Activated CD8-positive, alpha-beta memory T cell treated with anti-CD3 and anti-CD28 coated beads, Interleukin-2, amount 50 U/mL, for 1 hour (primary cell): ENCODE results near the gene OR51A4.
"Not testable (repeated sequence)": the region's sequence is repeated elsewhere in the genome, so short reads cannot be mapped to it uniquely, and the experiment has no call there.

Experiments
- DNase-seq: peaks from one replicate; pipeline ENCODE4 v3.0.0-alpha.2; 2020; ENCODE audit errors: extremely low read depth

OR51A4 gene, protein sequence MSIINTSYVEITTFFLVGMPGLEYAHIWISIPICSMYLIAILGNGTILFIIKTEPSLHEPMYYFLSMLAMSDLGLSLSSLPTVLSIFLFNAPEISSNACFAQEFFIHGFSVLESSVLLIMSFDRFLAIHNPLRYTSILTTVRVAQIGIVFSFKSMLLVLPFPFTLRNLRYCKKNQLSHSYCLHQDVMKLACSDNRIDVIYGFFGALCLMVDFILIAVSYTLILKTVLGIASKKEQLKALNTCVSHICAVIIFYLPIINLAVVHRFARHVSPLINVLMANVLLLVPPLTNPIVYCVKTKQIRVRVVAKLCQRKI

GRCh38 chr11:4947505-4947904 is at the start of gene OR51A4:
OR51A4 (minus strand) TSS chr11:4947605; CDS start chr11:4947100, 505 bp downstream.
- DNase-seq: no peak

- no peak for DNase-seq
These were observed 47.1 kb upstream of the OR51A4 start, which contains the start of gene OR51L1 for GRCh38 chr11:4994551-4994950. OR51L1 (plus strand) TSS chr11:4994851; CDS start chr11:4998983, 4,132 bp downstream.

DNA sequence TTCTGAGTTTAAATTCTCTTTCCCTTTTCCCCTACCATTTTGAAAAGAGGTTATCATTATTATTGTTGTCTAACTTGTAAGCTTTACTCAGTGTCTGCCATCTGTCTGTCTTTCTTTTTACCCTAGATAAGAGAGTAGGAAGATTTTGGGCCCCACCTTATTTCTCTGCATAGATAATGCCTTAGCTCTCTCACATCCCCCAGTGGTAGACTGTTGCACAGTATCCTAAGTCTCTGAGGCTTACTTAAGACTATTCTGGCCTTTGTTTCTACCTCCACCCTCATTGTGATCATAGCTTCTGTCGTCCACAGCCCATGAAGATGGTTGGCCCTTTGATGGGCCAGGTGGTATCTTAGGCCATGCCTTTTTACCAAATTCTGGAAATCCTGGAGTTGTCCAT is 43.7 kb upstream of the OR51A4 start:
- no peak for DNase-seq

DNA sequence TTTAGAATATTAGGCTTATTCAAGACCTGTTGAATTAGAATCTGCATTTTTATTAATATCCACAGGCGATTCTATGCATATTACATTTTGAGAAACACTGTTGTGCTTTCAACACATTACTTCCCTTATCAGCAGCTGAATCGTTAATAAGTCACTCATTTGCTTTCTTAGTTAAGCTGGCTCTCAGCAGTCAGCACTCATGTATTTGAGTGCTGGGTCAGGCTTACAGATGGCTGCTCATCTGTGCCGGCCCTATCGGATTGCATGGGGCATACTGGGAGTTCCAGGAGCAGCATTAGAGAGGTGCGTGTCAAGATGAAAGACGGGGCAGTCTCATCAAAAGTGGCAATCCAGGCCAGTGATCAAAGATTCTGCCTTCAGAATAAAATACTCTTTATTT is 36.4 kb upstream of the OR51A4 start:
- no peak for DNase-seq

- no peak for DNase-seq
These were observed 35.3 kb upstream of the OR51A4 start for GRCh38 chr11:4982678-4983077.

DNA sequence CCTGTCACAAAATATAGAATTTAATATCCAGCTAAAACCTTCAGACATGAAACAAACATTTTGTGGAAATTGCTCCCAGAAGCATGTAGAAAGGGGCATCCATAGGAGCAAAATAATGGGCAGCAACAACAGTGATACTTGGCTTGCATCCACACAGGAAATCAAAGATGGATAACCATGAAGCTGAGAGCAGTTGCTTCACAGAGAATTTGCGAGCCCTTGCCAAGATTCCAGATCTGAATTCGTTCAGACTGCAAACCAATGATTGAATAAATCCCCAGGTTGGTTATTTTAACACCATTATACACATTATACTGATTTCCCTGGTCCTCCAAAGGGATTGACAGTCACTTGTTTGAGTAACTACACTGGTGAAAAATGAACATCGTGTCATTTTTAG is 31.6 kb upstream of the OR51A4 start:
- no peak for DNase-seq

GRCh38 chr11:4975436-4975835 is 28.0 kb upstream of the OR51A4 start:
- DNase-seq: no peak

DNA sequence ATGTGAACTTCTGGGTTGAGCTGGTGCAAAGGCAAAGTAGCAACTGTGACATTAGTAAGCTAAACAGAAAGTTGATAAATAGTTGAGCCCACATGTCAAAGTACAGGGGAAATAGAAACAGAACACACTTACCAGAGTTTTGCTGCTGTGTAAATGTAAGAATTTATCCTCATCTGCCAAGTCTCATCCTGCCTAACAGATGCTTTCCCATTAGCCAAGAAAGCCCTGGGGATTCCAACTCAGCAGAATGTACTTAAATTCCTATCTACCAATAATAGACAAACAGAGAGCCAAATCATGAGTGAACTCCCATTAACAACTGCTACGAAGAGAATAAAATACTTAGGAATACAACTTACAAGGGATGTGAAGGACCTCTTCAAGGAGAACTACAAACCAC is 15.4 kb upstream of the OR51A4 start:
- no peak for DNase-seq

GRCh38 chr11:4960877-4961276 is 13.5 kb upstream of the OR51A4 start:
- no peak for DNase-seq

GRCh38 chr11:4957396-4957795 is 10.0 kb upstream of the OR51A4 start:
- DNase-seq: no peak

DNA sequence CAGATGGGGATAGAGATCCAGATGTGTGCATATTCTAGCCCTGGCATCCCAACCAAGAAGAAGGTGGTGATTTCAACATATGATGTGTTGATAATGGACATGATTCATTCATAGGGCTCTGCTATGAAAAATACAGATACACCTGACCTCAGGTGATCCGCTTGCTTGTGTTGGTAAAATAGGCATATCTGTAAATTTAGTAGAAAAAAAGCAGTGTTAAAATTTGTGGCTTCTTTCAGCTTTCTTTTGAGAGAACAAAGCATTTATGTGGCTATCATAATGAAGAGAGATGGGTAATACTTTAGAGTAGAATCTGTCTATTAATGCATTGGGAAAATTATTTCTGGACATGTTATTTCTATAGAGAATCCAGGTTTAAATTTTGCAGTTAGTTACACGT is 8.2 kb upstream of the OR51A4 start, which contains the start of gene OR51A2:
Gene OR51A2, minus strand, starts transcription at position 101 of the 400 bp plus-strand sequence. Its CDS starts 0 bp downstream, at position 101.
- DNase-seq: not testable (repeated sequence)

DNA sequence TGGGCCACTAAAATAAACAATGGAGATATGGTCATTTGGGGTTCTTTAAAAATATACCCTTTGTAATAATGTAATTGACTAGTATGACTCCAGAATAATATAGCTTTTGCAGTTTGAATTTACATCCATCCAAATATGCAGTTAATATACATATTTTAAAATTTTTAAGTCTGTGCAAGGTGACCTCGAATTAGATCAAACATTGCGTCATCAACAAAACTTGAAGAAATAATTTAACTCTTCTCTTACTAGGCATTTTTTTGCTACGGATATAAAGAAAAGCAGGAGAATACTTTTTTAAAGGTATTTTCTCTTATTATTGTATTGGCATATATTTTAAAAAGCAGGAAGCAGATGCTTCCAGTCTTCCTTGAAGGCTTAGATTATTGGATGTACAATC is 10.7 kb downstream of the OR51A4 start:
- no peak for DNase-seq

DNA sequence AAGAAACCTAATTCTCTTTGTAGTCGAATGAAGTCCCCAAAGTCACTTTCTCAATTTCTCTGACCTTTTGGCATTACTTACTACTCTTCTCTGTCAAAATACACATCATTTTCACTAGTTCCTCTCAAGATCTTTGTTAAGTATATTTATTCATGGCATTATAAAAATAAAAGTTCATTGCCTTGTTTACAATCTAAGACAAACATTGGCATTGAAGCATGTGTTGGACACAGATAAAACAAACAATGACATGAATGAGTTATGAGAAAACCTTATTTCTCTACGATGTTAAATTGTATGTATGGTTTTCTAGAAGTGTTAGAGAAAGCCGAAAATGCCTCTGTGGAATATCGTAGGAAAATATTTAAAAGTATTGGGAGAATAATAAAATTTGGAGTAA is 14.7 kb downstream of the OR51A4 start:
- DNase-seq: no peak

DNA sequence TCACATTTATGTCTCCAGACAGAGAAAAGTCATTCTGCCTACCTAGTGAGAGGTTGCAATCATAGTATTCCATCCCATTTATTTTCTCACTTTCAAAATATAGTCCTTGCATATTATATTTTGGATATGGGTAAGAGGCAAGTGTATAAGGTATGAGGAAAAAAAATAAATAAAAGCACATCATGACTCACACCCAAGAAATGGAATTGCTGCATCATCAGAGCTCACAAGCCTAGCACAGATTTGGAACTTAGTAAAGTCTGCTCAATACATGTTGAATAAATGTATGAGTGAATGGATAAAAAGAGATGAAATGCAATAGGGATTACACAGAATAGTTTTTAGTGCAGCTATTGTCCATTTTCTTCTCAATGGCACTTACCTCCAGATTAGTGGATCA is 20.8 kb downstream of the OR51A4 start:
- no peak for DNase-seq

GRCh38 chr11:4924239-4924638 is 23.2 kb downstream of the OR51A4 start, which contains the start of gene OR51G1:
OR51G1 (minus strand) TSS chr11:4924339; CDS start chr11:4924339, 0 bp downstream.
- DNase-seq: no peak

- DNase-seq: no peak
These were observed 25.1 kb downstream of the OR51A4 start for GRCh38 chr11:4922304-4922703.

DNA sequence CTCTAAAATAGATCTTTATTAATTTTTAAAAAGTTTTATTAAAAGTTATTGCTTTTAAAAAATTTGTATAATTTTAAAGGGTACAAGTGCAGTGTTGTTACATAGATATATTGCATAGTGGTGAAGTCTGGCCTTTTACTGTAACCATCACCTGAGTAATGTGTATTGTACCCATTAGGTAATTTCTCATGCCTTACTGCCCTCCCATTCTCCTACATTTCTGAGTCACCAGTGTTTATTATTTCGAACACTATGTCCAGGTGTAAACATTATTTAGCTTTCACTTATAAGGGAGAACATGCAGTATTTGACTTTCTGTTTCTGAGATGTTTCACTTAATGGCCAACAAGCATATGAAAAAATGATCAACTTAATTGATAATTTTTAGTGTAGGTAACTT is 25.6 kb downstream of the OR51A4 start:
- DNase-seq: no peak

DNA sequence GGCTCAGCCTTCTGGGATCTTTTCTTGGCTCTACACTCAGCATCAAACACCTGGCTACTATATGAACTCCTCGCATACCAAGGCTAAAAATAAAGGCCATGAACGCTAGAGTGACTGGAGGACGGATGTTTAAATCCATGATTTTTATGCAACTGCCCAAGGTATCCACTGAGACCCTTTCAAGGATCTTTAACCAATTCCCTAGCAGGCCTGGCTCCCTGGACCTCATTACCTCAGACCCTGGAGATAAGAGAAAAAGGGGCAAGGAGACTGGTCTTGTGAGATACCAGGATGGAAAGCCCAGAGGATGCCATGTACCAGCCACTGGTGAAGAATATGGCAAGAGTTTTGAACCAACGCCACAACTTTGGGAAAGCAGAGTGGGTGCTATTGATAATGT is 28.2 kb downstream of the OR51A4 start, which contains the start of gene OR51G2:
Gene OR51G2, minus strand, starts transcription at position 101 of the 400 bp plus-strand sequence. CDS start 3,687 bp downstream, outside the sequence.
- no peak for DNase-seq

GRCh38 chr11:4916581-4916980 is 30.8 kb downstream of the OR51A4 start:
- no peak for DNase-seq

DNA sequence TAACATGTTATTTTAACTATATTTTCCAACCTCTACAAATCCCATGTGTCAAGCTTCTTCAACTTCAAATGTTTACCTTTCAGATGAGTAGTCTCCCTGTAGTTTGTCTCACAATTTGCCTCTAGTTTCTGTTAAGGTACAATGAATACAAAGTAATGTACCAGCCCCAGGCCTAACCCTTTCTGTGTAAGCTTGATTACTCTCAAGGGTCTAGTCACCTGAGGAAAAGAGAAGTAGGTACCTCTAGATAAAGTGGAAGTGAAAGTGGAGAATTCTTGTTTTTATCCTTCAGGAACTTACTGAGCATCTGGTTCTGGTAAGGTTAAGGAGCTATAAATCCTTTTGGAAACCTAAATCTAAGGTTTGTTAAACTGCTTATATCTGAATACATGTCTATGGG is 43.9 kb downstream of the OR51A4 start, which contains the start of gene OR51A7:
Gene OR51A7, plus strand, starts transcription at position 300 of the 400 bp plus-strand sequence. CDS start 3,587 bp downstream, outside the sequence.
- no peak for DNase-seq
